GM23338 (cell line): ENCODE results near the gene DLG2. TPM values are rescaled to one million over a fixed set of nuclear protein-coding genes. Genes with fewer than 3 reads are reported as not detected.

ENCODE experiments used
- ATAC-seq: fragments of 200-7000 bp; cut with Tn5 transposase; 3 replicates; pipeline ENCODE4 v1.9.1; 2020
- DNase-seq: peaks from one replicate; pipeline ENCODE4 v3.0.0-alpha.2; 2015; ENCODE audit warnings: low spot score
- H2AFZ ChIP-seq: fragments of 200-600 bp; sonication (generic); 2 replicates; pipeline ENCODE4 v1.8.0; 2016; ENCODE audit warnings: antibody characterized with exemption, mild to moderate bottlenecking, moderate library complexity
- H3F3A ChIP-seq: fragments of 200-600 bp; sonication (generic); replicated peaks from 2 replicates; pipeline ENCODE4 v1.8.0; 2017; ENCODE audit warnings: antibody characterized with exemption, mixed run types, low read depth
- H3K27ac ChIP-seq: fragments of 200-600 bp; sonication (generic); 2 replicates; pipeline ENCODE4 v1.6.1; 2016; ENCODE audit warnings: low read depth
- H3K27me3 ChIP-seq: fragments of 200-600 bp; sonication (generic); 2 replicates; pipeline ENCODE4 v1.8.0; 2016; ENCODE audit warnings: mild to moderate bottlenecking, mixed run types, moderate library complexity; ENCODE audit not compliant: insufficient read depth
- H3K36me3 ChIP-seq: fragments of 200-600 bp; sonication (generic); 2 replicates; pipeline ENCODE4 v1.8.0; 2016; ENCODE audit warnings: mild to moderate bottlenecking; ENCODE audit not compliant: insufficient read depth
- H3K4me1 ChIP-seq: fragments of 200-600 bp; sonication (generic); 2 replicates; pipeline ENCODE4 v1.8.0; 2016; ENCODE audit warnings: mild to moderate bottlenecking, moderate library complexity; ENCODE audit not compliant: insufficient read depth
- H3K4me2 ChIP-seq: fragments of 200-600 bp; sonication (generic); 2 replicates; pipeline ENCODE4 v1.7.1; 2017; ENCODE audit warnings: mixed run types
- H3K4me3 ChIP-seq: fragments of 200-600 bp; sonication (generic); 2 replicates; pipeline ENCODE4 v1.6.1; 2016; ENCODE audit warnings: mixed run types
- H3K79me2 ChIP-seq: fragments of 200-600 bp; sonication (generic); replicated peaks from 2 replicates; pipeline ENCODE4 v1.8.0; 2017; ENCODE audit warnings: mild to moderate bottlenecking; ENCODE audit not compliant: insufficient read depth
- H3K9me2 ChIP-seq: fragments of 200-600 bp; sonication (generic); 2 replicates; pipeline ENCODE4 v1.8.0; 2017; ENCODE audit not compliant: insufficient read depth
- H4K20me1 ChIP-seq: fragments of 200-600 bp; sonication (generic); replicated peaks from 2 replicates; pipeline ENCODE4 v1.8.0; 2017; ENCODE audit warnings: mild to moderate bottlenecking; ENCODE audit not compliant: insufficient read depth
- H3K27ac Mint-ChIP-seq: 2 replicates; pipeline ENCODE4 v1.8.0; 2020; ENCODE audit warnings: inconsistent platforms, mild to moderate bottlenecking, moderate library complexity, mixed read lengths
- H3K27me3 Mint-ChIP-seq: 3 replicates; pipeline ENCODE4 v1.8.0; 2022; ENCODE audit warnings: low read depth, mild to moderate bottlenecking, moderate library complexity, mixed read lengths, inconsistent platforms; ENCODE audit not compliant: insufficient read depth, poor library complexity
- H3K36me3 Mint-ChIP-seq: 3 replicates; pipeline ENCODE4 v1.8.0; 2021; ENCODE audit warnings: low read depth, mild to moderate bottlenecking, inconsistent platforms, moderate library complexity, mixed read lengths
- H3K4me1 Mint-ChIP-seq: 3 replicates; pipeline ENCODE4 v1.8.0; 2020; ENCODE audit warnings: mild to moderate bottlenecking, inconsistent platforms, mixed read lengths
- H3K4me3 Mint-ChIP-seq: 3 replicates; pipeline ENCODE4 v1.8.0; 2021; ENCODE audit warnings: moderate library complexity, mild to moderate bottlenecking, inconsistent platforms, mixed read lengths
- H3K9me3 Mint-ChIP-seq: 3 replicates; pipeline ENCODE4 v1.8.0; 2020; ENCODE audit warnings: moderate library complexity, mild to moderate bottlenecking, inconsistent platforms, mixed read lengths
- CREB1 ChIP-seq: fragments of 250-450 bp; sonication (Bioruptor Pico); IDR thresholded peaks from 2 replicates; pipeline ENCODE4 v1.5.0; 2020; ENCODE audit warnings: low read depth, mild to moderate bottlenecking, moderate library complexity
- CTCF ChIP-seq, 2 experiments: fragments of 200-600 bp in 1 of 2; sonication (generic) in 1 of 2; conservative IDR thresholded peaks; 2 replicates each; pipeline versions ENCODE4 v1.5.1 to v1.6.1; 2016 to 2017; ENCODE audit warnings: antibody characterized with exemption in 2 of 2, low read depth in 2 of 2, mild to moderate bottlenecking in 2 of 2, moderate library complexity in 1 of 2
- ETS1 ChIP-seq: IDR thresholded peaks from 2 replicates; pipeline ENCODE4 v1.6.1; 2016; ENCODE audit warnings: antibody characterized with exemption
- JUNB ChIP-seq: IDR thresholded peaks from one replicate; pipeline ENCODE4 v1.6.1; 2016; ENCODE audit warnings: antibody characterized with exemption; ENCODE audit not compliant: unreplicated experiment
- ZNF331 ChIP-seq: fragments of 250-450 bp; sonication (Bioruptor Pico); IDR thresholded peaks from 2 replicates; pipeline ENCODE4 v1.5.0; 2020; ENCODE audit warnings: low read depth, mild to moderate bottlenecking, moderate library complexity
- polyA plus RNA-seq: library from polyadenylated mRNA; unstranded; fragments of >200 nt; fragmentation: Nextera tagmentation; extraction: Ambion mirVana; gene quantifications from 2 replicates; pipeline ENCODE4 v1.2.1, GENCODE V29; 2016
- total RNA-seq: library from RNA; depleted of rRNA; stranded (reverse); fragments of >200 nt; shearing (Covaris generic); gene quantifications from 2 replicates; pipeline ENCODE4 v1.2.3, GENCODE V29; 2014
- TF ChIP-seq, protein P1 (sequence below): fragments of 250-450 bp; sonication (Bioruptor Pico); IDR thresholded peaks from 2 replicates; pipeline ENCODE4 v1.5.0; 2020; ENCODE audit warnings: mild to moderate bottlenecking, moderate library complexity

The DLG2 gene
- total and polyA plus RNA-seq, 2 experiments from 2014 or later, result 19.8 to 21.5 TPM

- TF ChIP-seq, protein P1, sequence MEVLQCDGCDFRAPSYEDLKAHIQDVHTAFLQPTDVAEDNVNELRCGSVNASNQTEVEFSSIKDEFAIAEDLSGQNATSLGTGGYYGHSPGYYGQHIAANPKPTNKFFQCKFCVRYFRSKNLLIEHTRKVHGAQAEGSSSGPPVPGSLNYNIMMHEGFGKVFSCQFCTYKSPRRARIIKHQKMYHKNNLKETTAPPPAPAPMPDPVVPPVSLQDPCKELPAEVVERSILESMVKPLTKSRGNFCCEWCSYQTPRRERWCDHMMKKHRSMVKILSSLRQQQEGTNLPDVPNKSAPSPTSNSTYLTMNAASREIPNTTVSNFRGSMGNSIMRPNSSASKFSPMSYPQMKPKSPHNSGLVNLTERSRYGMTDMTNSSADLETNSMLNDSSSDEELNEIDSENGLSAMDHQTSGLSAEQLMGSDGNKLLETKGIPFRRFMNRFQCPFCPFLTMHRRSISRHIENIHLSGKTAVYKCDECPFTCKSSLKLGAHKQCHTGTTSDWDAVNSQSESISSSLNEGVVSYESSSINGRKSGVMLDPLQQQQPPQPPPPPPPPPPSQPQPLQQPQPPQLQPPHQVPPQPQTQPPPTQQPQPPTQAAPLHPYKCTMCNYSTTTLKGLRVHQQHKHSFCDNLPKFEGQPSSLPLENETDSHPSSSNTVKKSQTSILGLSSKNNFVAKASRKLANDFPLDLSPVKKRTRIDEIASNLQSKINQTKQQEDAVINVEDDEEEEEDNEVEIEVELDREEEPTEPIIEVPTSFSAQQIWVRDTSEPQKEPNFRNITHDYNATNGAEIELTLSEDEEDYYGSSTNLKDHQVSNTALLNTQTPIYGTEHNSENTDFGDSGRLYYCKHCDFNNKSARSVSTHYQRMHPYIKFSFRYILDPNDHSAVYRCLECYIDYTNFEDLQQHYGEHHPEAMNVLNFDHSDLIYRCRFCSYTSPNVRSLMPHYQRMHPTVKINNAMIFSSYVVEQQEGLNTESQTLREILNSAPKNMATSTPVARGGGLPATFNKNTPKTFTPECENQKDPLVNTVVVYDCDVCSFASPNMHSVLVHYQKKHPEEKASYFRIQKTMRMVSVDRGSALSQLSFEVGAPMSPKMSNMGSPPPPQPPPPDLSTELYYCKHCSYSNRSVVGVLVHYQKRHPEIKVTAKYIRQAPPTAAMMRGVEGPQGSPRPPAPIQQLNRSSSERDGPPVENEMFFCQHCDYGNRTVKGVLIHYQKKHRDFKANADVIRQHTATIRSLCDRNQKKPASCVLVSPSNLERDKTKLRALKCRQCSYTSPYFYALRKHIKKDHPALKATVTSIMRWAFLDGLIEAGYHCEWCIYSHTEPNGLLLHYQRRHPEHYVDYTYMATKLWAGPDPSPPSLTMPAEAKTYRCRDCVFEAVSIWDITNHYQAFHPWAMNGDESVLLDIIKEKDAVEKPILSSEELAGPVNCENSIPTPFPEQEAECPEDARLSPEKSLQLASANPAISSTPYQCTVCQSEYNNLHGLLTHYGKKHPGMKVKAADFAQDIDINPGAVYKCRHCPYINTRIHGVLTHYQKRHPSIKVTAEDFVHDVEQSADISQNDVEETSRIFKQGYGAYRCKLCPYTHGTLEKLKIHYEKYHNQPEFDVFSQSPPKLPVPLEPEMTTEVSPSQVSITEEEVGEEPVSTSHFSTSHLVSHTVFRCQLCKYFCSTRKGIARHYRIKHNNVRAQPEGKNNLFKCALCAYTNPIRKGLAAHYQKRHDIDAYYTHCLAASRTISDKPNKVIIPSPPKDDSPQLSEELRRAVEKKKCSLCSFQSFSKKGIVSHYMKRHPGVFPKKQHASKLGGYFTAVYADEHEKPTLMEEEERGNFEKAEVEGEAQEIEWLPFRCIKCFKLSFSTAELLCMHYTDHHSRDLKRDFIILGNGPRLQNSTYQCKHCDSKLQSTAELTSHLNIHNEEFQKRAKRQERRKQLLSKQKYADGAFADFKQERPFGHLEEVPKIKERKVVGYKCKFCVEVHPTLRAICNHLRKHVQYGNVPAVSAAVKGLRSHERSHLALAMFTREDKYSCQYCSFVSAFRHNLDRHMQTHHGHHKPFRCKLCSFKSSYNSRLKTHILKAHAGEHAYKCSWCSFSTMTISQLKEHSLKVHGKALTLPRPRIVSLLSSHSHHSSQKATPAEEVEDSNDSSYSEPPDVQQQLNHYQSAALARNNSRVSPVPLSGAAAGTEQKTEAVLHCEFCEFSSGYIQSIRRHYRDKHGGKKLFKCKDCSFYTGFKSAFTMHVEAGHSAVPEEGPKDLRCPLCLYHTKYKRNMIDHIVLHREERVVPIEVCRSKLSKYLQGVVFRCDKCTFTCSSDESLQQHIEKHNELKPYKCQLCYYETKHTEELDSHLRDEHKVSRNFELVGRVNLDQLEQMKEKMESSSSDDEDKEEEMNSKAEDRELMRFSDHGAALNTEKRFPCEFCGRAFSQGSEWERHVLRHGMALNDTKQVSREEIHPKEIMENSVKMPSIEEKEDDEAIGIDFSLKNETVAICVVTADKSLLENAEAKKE (CRISPR knock-in tag), result no peak
These were observed 1327.1 kb downstream of the DLG2 start (continued) for GRCh38 chr11:84300092-84300491.

DNA sequence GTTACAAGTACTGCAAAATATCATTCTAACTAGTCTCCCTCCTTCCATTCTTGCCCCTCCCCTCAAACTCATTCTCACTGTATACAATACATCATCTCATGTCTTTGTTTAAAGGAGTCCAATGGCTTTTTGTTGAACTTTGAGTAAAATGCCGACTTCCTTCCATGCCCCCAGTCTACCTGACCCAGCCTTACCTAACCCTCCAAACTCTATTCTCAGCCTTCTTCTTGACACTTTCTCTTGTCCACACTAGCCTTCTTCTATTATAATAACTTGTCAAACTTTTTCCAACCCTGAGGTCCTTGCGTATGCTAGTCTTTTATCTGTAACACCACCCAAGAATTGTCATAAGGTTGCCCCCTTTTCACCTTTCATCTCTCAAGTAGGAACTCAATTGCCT lies 1329.6 kb downstream of the DLG2 start:
- DNase-seq (no peak), ATAC-seq (no peak)
- no peak overlapping the region for H2AFZ ChIP-seq
- no peaks in the 10 kb centered on the region for H3K4me1 ChIP-seq
- no peak overlapping the region for H3K4me3 ChIP-seq
- no peaks in the 10 kb centered on the region for H3K27me3 Mint-ChIP-seq
- H3K9me3 Mint-ChIP-seq, result no peaks in the 10 kb centered on the region
- no peaks in the 10 kb centered on the region for H3K36me3 ChIP-seq
- no peaks in the 10 kb centered on the region for H3F3A ChIP-seq
- H3K4me3 Mint-ChIP-seq, result no peak overlapping the region
- H4K20me1 ChIP-seq, result no peaks in the 10 kb centered on the region
- no peaks in the 10 kb centered on the region for H3K27me3 ChIP-seq
- no peak overlapping the region for H3K27ac ChIP-seq
- H3K36me3 Mint-ChIP-seq, result no peaks in the 10 kb centered on the region
- TF ChIP-seq ETS1 (no peak), JUNB (no peak), ZNF331 (CRISPR knock-in tag) (no peak), CTCF (conservative IDR thresholded peaks at IDR 0.05; ENCODE audit: low read depth in 2 of 2) (no peak), CREB1 (CRISPR knock-in tag) (no peak)
- no peaks in the 10 kb centered on the region for H3K79me2 ChIP-seq
- H3K27ac Mint-ChIP-seq, result no peak overlapping the region
- no peaks in the 10 kb centered on the region for H3K4me1 Mint-ChIP-seq
- no peak overlapping the region for H3K4me2 ChIP-seq
- no peaks in the 10 kb centered on the region for H3K9me2 ChIP-seq
